Activated CD4-positive, alpha-beta T cell treated with anti-CD3 and anti-CD28 coated beads for 24 hours (primary cell): ENCODE measurements around the gene PLCG1.

ENCODE experiments used
- DNase-seq, 2 donors: peaks; one replicate each; pipeline ENCODE4 v3.0.0-alpha.2; 2020; ENCODE audit warnings: low read depth in 2 of 2

The PLCG1 gene

DNA sequence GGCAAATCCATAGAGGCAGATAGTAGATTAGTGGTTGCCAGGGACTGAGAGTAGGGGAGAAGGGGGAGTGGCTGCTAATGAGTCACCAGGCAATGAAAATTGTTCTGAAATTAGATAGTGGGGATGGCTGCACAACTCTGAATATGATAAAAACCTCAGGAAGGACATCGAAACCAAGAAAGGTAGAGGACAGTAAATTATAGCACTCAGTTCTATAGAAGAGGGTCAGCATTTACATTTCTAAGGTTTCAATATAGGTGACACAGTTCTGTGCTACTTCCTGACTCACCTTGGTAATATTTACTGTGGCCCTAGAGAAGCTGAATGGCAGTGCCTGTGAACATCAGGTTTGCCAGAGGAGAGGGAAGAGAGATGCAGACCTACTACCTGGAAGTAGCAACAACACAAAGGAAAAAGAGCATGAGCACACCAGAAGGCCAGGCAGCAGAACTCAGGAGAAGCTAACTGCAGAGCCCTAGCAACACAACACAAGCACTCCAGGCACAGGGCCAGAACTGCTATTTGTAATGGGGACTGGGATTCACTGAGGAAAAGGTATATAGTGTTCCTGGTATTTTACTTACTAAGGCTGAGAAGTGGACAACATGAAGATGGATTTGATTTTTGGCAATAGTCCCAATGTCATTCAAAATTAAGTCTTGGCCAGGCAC, 75.9 kb downstream of the PLCG1 start:
- DNase-seq = no peak

DNA sequence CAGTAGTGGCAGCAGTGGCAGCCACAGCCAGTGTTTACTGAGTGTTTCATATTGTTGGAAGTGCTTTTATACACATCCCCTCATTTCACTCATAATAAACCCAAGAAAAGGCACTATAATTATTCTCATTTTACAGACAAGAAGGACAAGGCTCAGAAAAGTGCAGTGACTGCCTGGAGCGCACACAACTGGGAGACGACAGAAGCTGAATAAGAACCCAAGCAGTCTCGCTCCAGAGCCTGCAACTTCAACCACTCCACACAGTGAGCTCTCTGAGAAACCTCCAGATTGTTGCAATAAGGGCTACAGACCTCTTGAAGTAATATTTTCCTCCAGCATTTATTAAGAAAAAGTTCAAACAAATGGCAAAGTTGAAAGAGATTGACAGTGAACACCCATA, 76.9 kb downstream of the PLCG1 start:
- no peak for DNase-seq

DNA sequence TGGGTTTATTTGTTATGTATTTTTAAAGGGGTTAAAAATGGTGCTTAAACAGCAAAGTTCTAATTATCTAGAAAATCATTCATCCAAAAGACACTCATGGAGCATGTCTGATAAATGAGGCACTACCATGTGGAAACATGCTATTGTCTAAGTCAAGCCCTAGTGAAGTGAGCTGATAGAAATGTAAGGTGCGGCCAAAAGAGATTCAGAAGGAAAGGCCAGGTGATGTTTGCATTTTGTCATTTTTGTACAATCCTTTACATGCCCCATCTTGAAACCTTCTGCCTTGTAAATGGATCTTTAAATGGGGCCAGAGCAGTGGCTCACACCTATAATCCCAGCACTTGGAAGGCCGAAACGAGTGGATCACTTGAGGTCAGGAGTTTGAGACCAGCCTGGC, 77.3 kb downstream of the PLCG1 start:
- DNase-seq = no peak

DNA sequence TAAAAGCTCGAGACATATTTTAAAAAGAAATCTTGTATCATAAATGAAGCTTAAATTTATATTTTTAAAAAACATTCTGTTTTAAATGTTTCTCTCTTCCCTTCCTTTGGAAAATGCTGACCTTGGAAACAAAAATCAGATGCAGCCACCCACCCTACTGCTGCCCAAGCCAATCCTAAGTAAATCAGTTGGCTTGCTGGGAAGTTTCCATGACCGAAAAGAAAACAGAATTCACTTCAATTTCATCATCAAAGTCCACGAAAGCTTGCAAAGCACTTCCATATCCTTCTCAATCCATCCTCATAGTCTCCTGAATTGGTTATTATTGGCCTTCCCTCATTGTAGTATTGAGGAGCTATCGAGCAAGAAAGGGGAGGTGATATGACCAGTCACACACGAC, 80.1 kb downstream of the PLCG1 start:
- no peak for DNase-seq

- no peak for DNase-seq
Observed at GRCh38 chr20:41218466-41218865, 81.1 kb downstream of the PLCG1 start.

DNA sequence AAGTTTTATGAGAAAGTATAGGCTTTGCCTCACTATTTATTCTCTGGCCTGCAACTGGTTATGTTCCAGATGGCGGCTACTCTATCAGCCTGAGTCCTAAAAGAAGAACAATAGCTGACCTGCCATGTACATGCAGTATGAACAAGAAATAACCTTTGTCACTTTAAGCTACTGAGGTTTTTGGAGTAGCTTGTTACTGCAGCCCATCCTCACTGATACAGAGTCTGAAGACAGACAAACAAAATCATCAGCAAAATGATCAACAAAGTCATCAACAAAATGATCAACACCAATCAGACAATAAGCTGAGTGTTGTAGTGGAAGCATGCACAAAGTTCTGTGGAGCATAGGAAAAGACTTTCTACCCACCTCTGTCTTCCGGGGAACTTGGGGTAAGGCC, 82.5 kb downstream of the PLCG1 start:
- no peak for DNase-seq

GRCh38 chr20:41221614-41222218, 84.4 kb downstream of the PLCG1 start:
- no peak for DNase-seq

GRCh38 chr20:41222296-41222695, 85.0 kb downstream of the PLCG1 start:
- no peak for DNase-seq

DNA sequence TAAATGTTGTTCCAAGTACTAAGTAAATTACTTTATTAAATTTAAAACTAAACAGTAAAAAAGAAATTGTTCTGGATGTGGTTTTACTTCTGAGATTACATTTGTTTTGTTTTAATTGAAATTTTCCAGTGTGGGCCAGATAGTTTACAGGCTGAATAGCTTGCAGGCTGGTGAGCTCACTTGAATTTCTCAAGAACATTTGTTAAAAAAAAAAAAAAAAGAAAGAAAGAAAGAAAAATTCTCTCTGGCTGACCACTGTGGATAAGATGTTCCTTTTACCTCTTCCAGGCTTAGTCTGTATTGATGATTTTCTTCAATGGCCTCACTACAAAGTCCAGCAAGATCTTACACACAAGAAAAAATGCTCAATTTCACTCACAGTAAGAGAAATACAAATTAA, 85.4 kb downstream of the PLCG1 start:
- no peak for DNase-seq

GRCh38 chr20:41223112-41223511, 85.8 kb downstream of the PLCG1 start:
- no peak for DNase-seq

DNA sequence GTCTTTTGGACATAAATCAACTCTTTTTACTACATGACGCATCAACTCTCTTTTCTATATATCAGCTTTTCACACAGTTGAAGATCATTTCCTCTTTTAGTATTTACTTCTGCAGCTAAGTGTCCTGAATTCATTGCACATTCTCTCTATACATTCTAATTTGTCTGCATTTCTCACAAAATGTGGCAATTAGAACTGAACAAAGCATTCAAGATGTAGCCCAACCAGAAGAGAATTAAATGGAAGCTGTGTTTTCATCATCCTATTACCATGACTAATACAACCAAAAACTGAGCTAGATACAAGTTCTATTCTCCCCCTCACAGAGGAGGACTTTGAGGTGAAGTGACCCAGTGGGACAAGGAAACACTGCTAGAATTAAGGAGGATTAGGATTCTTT, 86.9 kb downstream of the PLCG1 start:
- no peak for DNase-seq

- no peak for DNase-seq
Observed at GRCh38 chr20:41225091-41225490, 87.7 kb downstream of the PLCG1 start.

DNA sequence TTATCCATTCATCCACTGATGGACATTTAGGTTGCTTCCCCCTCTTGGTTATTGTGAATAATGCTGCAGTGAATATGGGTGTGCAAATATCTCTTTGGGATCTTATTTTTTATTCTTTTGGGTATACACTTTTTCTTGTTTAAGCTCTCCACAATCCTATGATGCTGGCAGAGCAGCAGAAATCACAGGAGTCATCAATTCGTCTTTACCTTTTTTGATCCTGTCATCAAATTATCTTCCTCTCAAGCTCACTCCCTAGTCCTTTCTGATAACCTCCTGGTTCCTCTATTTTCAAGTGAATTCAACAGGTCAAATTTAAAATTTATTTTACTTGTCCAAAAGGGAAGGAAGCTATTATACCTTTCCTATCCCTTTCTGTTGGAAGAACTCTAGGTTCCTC, 89.1 kb downstream of the PLCG1 start:
- no peak for DNase-seq
